CD1c-positive myeloid dendritic cell (primary cell): Measurements from ENCODE around the gene RASL11A.
"Not testable (repeated sequence)": the region's sequence is repeated elsewhere in the genome, so short reads cannot be mapped to it uniquely, and the experiment has no call there.

ENCODE experiments used
- DNase-seq: peaks from one replicate; pipeline ENCODE4 v3.0.0-alpha.2; 2016; ENCODE audit errors: extremely low spot score

The RASL11A gene

GRCh38 chr13:27270594-27271520 lies at the start of gene RASL11A:
TSS of gene RASL11A (plus strand) at chr13:27270830. CDS start at chr13:27270945, 115 bp downstream.
- DNase-seq = peak; percentile 84

- not testable (repeated sequence) for DNase-seq
Measured at GRCh38 chr13:27222100-27222499, 48.5 kb upstream of the RASL11A start.

- DNase-seq = no peak
Measured at GRCh38 chr13:27226991-27227390, 43.6 kb upstream of the RASL11A start.

- DNase-seq = no peak
Measured at GRCh38 chr13:27228131-27228530, 42.5 kb upstream of the RASL11A start.

GRCh38 chr13:27229642-27230041 lies 41.0 kb upstream of the RASL11A start:
- DNase-seq = no peak

GRCh38 chr13:27233964-27234363 lies 36.7 kb upstream of the RASL11A start:
- no peak for DNase-seq

GRCh38 chr13:27236478-27236877 lies 34.2 kb upstream of the RASL11A start:
- DNase-seq = no peak

- DNase-seq = no peak
Measured at GRCh38 chr13:27242702-27243101, 27.9 kb upstream of the RASL11A start.

- no peak for DNase-seq
Measured at GRCh38 chr13:27245610-27246009, 25.0 kb upstream of the RASL11A start.

GRCh38 chr13:27250833-27251165 lies 19.8 kb upstream of the RASL11A start:
- peak; percentile 9 for DNase-seq

- peak; percentile 96 for DNase-seq
Measured at GRCh38 chr13:27251166-27252091, 19.2 kb upstream of the RASL11A start, which contains the start of gene RPL21. TSS of gene RPL21 (plus strand) at chr13:27251558. CDS start at chr13:27253777, 2,219 bp downstream.

GRCh38 chr13:27252467-27252866 lies 18.2 kb upstream of the RASL11A start:
- no peak for DNase-seq

- no peak for DNase-seq
Measured at GRCh38 chr13:27257233-27257568, 13.4 kb upstream of the RASL11A start.

GRCh38 chr13:27257648-27258253 lies 12.9 kb upstream of the RASL11A start:
- DNase-seq = no peak

- DNase-seq = no peak
Measured at GRCh38 chr13:27258637-27259386, 11.8 kb upstream of the RASL11A start.

GRCh38 chr13:27259831-27260230 lies 10.8 kb upstream of the RASL11A start:
- peak; percentile 79 for DNase-seq

GRCh38 chr13:27261396-27261795 lies 9.2 kb upstream of the RASL11A start:
- no peak for DNase-seq

- DNase-seq = no peak
Measured at GRCh38 chr13:27263438-27263837, 7.2 kb upstream of the RASL11A start.

- no peak for DNase-seq
Measured at GRCh38 chr13:27264181-27264580, 6.4 kb upstream of the RASL11A start.

- no peak for DNase-seq
Measured at GRCh38 chr13:27264648-27265047, 6.0 kb upstream of the RASL11A start.

GRCh38 chr13:27266917-27267316 lies 3.7 kb upstream of the RASL11A start:
- DNase-seq = peak; percentile 60
